HG03442 (cell line): ENCODE measurements around the gene TRAPPC1.

Experiments
- ATAC-seq: cut with Tn5 transposase; IDR thresholded peaks from one replicate; pipeline ENCODE4 v1.9.1; 2021; ENCODE audit warnings: mild to moderate bottlenecking, moderate library complexity; ENCODE audit not compliant: unreplicated experiment

The TRAPPC1 gene

GRCh38 chr17:7881276-7882054, 50.3 kb downstream of the TRAPPC1 start:
- no peak for ATAC-seq
